HG03196 (cell line): ENCODE results near the gene SEMA5A.

ENCODE experiments used
- ATAC-seq: cut with Tn5 transposase; IDR thresholded peaks from one replicate; pipeline ENCODE4 v1.9.1; 2021; ENCODE audit not compliant: unreplicated experiment

SEMA5A gene

DNA sequence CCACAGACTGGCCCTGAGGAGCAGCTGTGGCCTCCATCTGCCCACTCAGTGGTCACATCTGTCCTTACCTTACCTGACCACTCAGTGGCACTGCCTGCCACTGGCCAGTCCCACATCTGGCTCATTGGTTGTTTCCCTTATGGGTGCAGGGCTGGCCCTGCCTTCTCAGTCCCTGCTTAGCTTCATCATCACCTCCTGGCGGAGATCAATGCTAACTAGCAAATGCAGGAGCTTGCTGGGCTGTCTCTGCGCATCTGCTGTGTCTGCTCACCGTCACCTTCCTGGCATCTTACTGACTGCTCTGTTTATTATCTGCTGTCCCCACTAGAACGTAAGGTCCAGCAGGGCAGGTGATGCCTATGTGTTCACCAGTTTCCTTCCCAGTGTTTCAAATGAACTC is 356.9 kb downstream of the SEMA5A start:
- no peak for ATAC-seq

DNA sequence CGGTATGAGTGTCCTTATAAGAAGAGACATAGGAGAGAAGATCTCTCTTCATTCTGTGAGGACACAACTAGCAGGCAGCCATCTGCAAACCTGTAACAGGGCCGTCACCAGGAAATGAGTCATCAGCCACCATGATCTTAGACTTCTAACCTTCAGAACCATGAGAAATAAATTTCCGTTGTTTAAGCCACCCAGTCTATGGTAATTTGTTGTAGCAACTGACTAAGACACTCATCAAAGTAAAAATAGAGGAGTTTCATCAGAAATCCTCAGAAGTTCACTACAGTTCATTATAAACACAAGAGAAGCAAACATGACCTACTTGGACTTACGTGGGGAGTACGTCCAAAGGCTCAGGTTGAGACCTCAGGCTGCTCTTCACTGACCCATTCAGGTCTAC is 357.7 kb downstream of the SEMA5A start:
- ATAC-seq, result no peak

DNA sequence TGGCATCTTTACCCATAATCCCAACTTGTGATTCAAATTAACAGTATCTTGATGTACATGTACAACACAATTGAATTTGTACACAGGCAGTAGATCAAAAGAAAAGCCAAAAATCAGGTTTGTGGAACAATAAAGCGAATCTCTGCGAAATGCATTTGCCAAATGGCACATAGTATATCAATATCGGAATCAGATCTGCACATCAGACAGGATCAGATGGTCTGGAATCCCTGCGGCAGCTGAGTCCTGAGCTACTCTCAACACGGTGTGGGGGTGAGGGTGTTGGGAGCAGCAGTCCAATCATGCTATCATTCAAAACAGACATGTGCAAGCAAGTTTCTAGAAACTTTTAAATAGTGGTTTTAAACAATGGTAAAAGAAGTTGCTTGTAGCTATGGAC is 358.3 kb downstream of the SEMA5A start:
- ATAC-seq, result no peak

DNA sequence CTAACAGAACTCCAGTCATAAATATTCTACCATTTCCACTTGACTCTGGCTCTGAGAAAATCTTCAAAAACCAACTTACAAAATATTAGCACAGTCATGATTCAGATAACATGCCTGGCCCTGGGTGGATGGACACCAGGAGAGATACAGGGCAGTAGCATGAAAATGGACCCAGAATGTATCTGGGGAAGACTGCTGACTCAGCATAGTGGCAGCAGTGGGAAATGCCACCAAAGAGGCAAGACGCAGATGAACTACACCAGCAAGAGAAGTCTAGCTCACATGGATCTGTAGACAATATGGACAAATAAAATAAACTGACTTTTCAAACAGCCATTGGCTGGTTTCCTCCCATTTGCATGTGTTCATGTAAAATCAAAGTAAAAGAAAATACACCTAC is 359.8 kb downstream of the SEMA5A start:
- no peak for ATAC-seq

DNA sequence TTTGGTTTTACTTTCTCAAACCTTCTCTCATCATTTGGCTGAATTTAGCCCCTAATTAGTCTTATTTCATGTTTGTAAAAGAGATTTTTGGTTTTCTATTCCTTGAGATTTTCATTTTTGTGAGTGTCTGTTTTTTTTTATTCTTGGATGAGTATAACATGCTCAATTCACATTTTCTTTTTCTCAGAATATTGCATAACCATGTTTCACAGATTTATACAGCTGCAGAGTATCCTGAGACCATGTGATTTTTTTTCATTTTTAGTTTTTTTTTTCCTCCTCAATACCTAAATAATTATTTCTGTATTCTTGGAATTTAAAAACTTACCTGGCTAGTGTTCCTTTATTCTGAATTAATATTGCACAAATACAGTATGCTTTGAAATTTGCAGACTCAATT is 361.9 kb downstream of the SEMA5A start:
- no peak for ATAC-seq

DNA sequence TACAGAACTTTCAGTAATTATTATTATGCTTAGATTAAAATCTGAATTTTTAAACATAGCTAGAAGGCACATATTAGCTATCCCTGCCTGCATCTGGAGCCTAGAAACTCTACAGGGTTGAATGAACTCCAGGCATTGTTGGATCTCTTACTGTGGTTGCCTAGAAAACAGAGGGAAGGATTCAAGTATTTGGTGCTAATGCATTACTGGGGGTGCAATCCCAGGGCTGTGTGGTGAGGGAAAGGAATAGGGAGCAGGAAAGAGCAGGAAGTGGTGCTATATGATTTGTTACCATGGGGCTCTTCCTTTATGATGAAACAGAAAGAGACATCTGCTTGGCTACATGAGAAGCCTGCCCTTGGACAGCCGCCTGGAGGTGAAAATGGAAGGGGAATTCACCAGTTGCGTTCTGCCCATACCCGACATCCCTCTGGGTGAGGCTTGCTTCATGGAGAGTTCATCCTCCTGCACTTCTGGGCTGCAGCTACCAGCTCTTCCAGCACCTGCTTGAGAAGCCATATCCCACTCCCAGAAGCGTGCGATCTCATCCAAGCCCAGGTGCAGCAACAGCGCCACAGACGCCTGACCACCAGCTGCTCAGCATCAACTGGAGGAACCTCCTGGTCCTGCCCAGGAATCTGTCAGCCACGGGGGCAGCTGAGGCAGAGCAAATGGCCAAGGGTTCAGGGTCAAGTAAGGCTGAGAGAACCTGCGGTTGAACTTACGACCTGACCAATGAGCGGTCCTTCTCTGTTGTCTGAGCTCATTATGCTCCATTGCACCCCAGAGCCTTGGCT is 362.8 kb downstream of the SEMA5A start:
- ATAC-seq, result no peak

DNA sequence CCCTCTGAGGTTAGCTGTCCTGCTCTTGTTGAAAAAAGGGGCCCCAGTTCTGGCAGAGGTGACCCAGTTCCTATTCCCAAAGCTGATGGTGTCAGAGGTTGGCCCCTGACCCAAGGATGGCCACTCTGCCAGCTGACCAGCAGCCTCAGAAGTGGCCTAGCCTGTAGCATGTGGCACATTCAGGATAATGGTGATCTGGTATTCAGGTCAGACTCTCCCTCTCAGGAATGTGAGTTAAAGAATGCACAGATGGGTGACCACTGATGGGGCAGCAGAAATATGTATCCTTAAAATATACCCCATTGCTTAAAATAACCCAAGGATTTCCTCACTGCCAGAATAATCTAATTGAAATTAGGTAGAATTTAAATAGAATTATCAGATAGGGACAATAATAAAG is 369.2 kb downstream of the SEMA5A start:
- no peak for ATAC-seq

DNA sequence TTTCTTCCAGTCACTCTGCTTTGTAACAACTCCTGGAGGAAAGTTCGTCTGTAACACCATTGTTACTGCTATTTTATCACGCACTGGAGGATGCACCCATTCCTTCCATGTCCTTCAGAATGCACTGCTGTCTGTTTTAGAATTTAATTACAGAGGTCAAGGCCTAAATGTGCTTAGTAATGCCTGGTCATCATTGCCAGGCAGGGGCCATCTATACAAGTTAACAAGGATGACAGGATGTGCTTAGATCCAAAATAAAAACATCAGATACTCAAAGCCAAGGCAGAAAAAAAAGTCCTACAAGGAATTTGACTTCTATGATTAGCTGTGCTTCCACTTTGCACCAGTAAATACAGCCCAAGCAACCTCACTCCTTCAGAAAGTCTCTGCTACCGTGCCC is 371.4 kb downstream of the SEMA5A start:
- no peak for ATAC-seq

DNA sequence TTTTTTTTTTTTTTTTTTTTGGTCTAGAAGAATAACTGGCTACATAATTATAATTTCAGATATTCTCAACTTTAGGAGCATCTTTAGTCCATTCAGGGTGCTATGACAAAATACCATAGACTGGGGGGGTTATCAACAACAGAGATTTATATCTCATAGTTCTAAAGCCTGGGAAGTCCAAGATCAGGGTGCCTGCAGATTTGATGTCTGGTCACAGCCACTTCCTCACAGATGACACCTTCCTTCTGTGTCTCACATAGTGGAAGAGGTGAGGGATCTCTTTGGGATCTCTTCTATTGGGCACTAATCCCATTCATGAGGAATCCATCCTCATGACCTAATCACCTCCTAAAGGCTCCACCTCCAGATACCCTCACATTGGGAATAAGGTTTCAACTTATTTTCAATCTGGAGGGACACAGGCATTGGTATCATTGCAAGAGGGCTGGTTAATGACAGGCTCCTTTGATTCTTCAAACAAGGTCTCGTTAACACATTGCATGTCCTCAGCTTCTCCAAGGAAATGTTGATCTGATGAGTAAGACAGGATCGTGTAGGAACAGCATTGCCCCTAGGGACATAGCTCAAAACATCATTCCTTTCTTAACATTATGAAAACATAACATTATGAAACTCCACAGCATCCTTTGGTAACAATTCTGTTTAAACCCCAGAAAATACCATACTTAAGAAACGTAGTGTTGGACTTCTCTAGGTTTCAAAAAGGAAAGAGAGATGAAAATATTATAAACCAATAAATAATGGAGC is 372.4 kb downstream of the SEMA5A start:
- no peak for ATAC-seq

DNA sequence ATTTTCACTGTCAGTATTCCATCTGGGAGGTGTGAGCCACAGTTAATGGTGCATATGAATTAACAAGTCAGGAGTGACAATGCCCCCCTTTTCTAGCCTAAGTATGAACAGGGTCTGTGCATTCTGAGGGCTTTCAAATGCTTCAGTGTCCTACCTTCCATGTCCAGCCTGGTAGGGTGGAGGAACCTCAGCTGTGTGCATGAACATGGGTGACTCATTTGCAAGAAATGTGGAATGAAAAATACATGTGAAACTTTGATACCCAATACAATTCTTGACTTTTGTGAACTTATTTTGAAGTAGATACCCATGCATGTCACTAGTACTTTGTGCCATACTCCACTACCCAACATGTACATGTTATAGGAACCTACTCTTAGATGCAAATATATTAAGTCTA is 375.8 kb downstream of the SEMA5A start:
- no peak for ATAC-seq

DNA sequence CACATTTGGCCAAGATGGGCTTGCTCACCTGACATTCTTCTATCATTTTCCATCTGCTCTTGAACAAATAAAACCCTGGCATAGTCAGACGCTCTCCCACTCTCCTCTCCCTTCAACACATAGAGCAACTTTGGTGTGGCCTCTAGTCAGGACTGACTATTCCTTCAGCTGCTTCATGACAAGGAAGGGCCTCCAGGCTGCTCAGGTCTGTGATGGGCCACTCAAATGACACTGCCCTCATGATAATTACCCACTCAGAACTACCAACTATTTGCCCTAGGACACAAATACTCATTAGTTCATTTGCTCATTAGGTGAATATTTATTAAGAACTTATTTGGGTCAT is 376.3 kb downstream of the SEMA5A start:
- ATAC-seq, result no peak

DNA sequence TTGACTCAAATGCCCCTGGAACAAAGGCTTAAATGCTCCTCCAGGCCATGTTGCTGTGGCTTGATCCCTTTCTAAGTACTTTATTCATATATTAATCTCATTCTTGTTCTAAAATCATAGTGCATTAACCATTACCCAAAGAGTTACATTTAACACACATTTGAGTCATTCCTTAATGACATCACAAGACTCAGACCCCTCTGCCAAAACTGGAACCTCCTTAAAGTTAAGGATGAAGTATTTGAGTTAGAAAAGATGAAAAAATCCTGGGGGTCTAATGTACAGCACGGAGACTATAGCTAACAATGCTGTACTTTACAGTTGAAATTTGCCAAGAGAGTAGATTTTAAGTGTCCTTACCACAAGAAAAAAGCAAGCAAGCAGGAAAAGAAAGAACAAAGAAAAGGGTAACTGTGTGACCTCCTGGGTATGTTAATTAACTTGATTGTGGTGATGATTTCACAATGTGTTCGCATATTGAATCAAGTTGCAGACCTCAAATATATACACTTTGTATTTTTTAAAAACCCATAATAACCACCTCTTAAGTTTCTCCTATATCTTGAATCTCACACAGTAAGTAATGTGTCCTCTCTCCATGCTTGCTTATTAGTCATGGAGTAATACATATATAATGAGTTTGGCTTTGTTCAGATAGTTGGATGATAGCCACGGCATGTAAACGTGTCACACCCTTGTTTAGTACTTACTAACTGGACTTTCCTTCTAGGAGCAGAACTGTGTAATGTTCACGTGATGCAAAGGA is 376.9 kb downstream of the SEMA5A start:
- ATAC-seq, result no peak

DNA sequence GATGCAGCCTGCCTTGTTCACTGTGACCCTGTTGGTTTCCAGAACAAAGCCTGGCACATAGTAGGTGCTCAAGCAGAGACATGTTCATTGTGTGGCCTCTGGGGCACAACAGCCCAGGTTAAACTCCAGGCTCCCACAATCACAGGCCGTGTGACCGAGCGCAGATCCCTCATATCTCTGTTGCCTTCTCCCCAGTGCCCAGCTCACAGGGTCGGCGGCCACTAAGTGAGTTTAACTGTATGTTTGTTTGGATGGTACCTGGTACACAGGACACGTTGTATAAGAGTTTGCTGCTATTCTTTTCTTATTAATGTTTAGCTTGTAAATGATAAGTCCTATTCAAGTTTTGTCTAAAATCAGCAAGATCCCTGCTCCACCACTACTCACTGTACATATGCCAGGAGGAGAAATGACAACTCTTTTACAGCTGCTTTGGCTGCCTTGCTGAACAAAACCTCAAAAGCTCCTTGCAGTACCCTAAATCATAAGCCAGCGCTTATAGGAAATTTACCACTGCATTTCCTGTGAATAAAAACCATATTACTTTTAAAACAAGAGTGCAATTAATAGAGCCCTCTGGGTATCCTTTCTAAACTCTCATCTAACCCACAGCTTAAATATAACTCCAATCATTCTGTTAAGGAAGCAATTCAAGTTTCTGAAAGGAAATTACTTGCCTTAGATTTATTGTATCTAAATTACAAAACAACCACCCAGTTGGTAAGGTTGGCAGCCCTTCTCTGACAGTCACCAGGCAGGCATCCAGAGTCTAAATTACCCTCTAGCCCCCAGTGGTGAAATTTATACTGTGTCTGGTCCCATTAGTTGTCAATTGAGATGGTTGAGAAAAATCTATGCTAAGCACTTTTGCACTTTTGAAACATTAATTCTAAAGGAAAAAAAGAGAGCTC is 379.4 kb downstream of the SEMA5A start:
- no peak for ATAC-seq

DNA sequence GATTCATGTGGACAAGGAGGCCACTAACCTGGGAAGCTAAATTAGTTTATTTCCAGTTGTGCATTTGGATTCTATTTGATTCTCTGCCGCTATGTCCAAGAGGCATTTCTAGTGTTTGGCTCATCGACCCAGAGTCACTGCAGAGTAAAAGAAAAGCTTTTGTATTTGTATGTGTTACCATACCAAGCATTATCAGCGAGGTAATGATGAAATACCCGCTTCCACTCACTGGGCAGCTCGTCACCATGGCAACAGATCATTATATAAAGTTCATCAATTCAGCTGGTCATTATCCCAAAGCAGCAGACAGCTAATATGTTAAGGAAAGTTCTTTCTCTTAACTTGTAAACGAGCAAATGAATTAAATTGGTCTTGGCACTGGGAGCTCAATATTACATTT is 380.3 kb downstream of the SEMA5A start:
- ATAC-seq, result no peak

DNA sequence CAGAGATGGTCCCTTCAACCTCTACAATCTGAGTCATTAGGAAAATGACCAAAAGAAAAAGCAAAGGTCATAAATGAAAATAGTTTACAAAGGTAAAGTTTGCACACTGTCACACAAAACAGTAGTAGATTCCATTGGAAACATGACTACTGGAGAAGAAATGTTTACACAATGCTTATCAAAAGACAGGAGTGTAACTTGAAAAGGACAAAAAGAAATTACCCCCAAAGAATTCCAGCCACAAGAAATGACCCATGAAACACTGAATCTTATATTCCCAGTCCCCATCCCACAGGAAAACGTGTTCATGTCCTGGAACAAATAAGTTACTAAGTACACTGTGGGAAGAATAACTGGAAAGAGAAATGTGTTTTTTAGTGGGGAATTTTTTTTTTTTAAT is 385.1 kb downstream of the SEMA5A start:
- no peak for ATAC-seq

DNA sequence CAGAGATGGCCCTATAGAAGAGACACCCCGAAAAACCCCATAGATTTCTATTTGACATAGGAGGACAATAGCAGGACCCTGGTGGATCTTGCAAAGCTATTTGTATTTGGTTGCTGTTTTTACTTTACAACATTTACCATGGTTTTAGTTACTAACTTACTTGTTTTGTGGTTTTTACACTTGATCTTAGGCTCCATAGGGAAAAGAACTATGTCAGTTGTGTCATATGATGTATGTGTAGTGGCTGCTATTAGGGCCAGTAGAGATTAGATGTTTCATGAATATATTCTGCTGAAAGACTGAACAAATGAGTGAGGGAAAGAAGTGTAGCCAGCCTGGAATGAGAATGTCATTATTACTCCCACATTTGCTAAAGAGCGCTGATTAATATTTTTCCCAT is 388.1 kb downstream of the SEMA5A start:
- no peak for ATAC-seq

DNA sequence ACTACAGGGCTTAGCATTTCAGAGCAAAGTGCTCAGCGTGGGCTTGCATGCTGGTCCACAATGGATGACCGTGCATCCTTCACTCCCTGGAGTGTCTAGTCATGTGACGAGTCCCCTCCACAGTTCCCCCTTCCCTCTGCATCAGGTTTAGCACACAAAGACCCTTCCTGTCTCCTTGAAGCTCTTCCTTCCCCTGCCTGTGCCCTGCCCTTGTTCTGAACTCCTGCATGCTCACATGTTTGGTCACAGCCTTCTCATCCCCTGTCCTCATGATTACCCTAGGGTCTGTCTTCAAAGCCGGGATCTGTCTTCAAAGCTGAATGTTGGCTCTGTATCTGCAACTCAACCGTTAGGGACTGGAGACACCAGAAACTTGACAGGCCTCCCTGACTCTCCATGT is 388.9 kb downstream of the SEMA5A start:
- no peak for ATAC-seq

DNA sequence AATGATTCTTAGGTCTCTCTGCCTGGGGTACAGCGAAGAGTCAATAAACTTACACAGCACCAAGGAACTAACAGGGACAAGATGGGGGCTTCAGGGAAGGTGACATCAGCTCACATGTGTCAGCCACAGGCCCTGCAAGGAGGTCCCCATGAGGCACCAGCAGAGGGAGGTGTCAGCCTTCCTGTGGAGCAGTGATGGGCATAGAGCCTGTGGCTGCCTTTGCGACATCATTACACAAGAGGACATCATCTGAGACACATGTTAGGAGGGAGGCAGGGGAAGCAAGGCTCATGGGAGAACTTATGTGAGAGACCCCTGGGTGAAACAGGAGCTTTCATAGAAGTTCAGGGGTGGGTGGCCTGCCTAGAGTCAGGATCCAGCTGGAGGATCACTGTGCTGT is 389.6 kb downstream of the SEMA5A start:
- ATAC-seq, result no peak

DNA sequence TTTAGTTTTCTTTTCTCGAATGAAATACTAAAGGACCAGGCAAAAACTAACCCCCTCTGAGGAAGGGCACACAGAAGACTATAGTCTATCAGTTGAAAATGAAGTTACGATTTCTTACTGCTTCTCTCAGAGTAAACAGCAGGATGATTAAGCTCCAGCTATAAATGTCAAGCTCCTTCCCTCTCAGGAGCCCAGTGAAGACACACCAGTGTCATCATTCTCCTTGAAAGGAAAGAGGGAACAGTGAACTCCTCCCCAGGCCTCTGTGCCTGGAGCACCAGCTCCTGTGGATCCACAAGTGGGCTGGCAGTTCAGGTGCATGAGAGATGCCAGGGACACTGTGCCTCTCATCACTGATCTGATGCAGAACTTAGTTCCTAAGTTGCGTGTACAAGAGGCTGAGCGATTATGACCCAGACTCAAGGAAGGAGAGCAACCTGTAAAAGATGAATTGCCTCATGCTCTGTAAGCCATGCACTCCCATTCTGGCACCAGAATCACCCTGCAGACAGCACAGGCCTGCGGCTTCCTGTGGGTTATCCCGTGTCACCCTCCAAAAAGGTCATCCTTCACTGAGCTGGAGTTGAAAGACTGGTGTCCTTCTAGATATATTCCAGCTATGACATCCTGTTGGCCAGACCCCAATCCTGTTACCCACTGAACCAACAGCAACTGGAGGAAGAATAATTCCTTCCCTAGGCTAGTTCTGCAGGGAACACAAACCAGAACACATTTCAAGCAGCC is 394.0 kb downstream of the SEMA5A start:
- ATAC-seq, result no peak

DNA sequence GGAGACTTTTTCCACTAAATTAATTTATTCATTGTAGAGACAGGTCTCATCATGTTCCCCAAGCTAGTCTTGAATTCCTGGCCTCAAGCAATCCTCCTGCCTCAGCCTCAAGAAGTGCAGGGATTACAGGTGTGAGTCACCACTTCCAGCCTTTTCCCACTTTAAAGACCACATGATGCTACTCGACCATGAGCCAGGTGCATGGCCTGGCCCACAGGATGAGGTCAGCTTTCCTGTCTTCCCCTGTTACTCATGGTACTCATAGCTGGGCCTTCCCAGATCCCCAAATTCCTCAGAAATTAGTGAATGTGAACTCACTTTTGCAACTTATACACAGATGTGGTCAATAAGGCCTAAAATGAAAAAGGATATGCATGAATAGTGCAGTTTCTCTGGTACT is 395.9 kb downstream of the SEMA5A start:
- no peak for ATAC-seq
